ENCODE data around the gene NPAT. TPM values are rescaled to one million over a fixed set of nuclear protein-coding genes. Genes with fewer than 3 reads are reported as not detected.
"Not testable (repeated sequence)": the region's sequence is repeated elsewhere in the genome, so short reads cannot be mapped to it uniquely, and the experiment has no call there.

The NPAT gene
- total and polyA plus RNA-seq, 4 donors: 1.6 to 12.7 (median 5.9) TPM

DNA sequence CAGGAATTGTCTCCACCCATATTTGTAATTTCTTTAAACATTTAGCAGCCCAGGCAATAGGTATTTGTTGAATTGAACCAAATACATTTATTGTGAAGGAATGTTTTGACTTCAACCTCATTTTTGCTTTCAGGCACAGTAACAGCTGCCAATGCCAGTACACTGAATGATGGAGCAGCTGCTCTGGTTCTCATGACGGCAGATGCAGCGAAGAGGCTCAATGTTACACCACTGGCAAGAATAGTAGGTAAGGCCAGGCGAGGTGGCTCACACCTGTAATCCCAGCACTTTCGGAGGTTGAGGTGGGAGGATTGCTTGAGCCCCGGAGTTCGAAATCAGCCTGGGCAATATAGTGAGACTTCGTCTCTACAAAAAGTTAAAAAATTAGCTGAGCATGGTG is 80.1 kb downstream of the NPAT start:
- no peak overlapping the region for H3K4me3 ChIP-seq (ENCODE audit: low read depth in 1 of 3, low read length in 3 of 3)

GRCh38 chr11:108137212-108137611 is 85.2 kb downstream of the NPAT start:
- Histone ChIP-seq H3K9ac (ENCODE audit: low read depth in 1 of 2, low read length in 2 of 2) (no peak overlapping the region), H3K4me3 (ENCODE audit: low read depth in 1 of 3, low read length in 3 of 3) (no peak overlapping the region), H3K27ac (ENCODE audit: low read depth in 1 of 2, low read length in 2 of 2) (no peak overlapping the region), H3K27me3 (ENCODE audit: control insufficient read depth in 4 of 4, insufficient read depth in 4 of 4, low read length in 3 of 4) (no peaks in the 10 kb centered on the region), H3K36me3 (ENCODE audit: control insufficient read depth in 4 of 4, insufficient read depth in 3 of 4, low read depth in 1 of 4, low read length in 3 of 4) (peaks cover 18 to 66% (median 45%) of the 10 kb centered on the region in 4 donors), H3K4me1 (ENCODE audit: control insufficient read depth in 4 of 4, insufficient read depth in 4 of 4, low read length in 3 of 4) (peaks cover 0 to 2% (median 0%) of the 10 kb centered on the region in 4 donors), H3K9me3 (ENCODE audit: control insufficient read depth in 4 of 4, low read length in 3 of 4) (no peaks in the 10 kb centered on the region)
- no peak for DNase-seq (ENCODE audit: low spot score)
- TF ChIP-seq SP1 (IDR thresholded peaks at IDR 0.05) (no peak), RAD21 (IDR thresholded peaks at IDR 0.05) (no peak), FOXA2 (IDR thresholded peaks at IDR 0.05) (no peak), FOXA1 (IDR thresholded peaks at IDR 0.05) (no peak), TAF1 (conservative IDR thresholded peaks at IDR 0.05) (no peak)
- WGBS: 98% methylated on average over 1 of the region's 1 CpG

More for the DNA sequence above, 80.1 kb downstream of the NPAT start:
- 97% methylated on average over 7 of the region's 7 CpGs for WGBS
- Histone ChIP-seq H3K9me3 (ENCODE audit: control insufficient read depth in 4 of 4, low read length in 3 of 4) (no peaks in the 10 kb centered on the region), H3K4me1 (ENCODE audit: control insufficient read depth in 4 of 4, insufficient read depth in 4 of 4, low read length in 3 of 4) (no peaks in the 10 kb centered on the region), H3K36me3 (ENCODE audit: control insufficient read depth in 4 of 4, insufficient read depth in 3 of 4, low read depth in 1 of 4, low read length in 3 of 4) (peaks cover 19 to 78% (median 66%) of the 10 kb centered on the region in 4 donors), H3K9ac (ENCODE audit: low read depth in 1 of 2, low read length in 2 of 2) (no peak overlapping the region), H3K27ac (ENCODE audit: low read depth in 1 of 2, low read length in 2 of 2) (no peak overlapping the region), H3K27me3 (ENCODE audit: control insufficient read depth in 4 of 4, insufficient read depth in 4 of 4, low read length in 3 of 4) (no peaks in the 10 kb centered on the region)
- DNase-seq (ENCODE audit: low spot score): no peak
- TF ChIP-seq, protein P1, sequence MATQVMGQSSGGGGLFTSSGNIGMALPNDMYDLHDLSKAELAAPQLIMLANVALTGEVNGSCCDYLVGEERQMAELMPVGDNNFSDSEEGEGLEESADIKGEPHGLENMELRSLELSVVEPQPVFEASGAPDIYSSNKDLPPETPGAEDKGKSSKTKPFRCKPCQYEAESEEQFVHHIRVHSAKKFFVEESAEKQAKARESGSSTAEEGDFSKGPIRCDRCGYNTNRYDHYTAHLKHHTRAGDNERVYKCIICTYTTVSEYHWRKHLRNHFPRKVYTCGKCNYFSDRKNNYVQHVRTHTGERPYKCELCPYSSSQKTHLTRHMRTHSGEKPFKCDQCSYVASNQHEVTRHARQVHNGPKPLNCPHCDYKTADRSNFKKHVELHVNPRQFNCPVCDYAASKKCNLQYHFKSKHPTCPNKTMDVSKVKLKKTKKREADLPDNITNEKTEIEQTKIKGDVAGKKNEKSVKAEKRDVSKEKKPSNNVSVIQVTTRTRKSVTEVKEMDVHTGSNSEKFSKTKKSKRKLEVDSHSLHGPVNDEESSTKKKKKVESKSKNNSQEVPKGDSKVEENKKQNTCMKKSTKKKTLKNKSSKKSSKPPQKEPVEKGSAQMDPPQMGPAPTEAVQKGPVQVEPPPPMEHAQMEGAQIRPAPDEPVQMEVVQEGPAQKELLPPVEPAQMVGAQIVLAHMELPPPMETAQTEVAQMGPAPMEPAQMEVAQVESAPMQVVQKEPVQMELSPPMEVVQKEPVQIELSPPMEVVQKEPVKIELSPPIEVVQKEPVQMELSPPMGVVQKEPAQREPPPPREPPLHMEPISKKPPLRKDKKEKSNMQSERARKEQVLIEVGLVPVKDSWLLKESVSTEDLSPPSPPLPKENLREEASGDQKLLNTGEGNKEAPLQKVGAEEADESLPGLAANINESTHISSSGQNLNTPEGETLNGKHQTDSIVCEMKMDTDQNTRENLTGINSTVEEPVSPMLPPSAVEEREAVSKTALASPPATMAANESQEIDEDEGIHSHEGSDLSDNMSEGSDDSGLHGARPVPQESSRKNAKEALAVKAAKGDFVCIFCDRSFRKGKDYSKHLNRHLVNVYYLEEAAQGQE (IDR thresholded peaks at IDR 0.05): no peak
- TF ChIP-seq CTCF (IDR thresholded peaks at IDR 0.05; ENCODE audit: low read depth, low read length, missing input control) (no peak), EGR1 (IDR thresholded peaks at IDR 0.05; ENCODE audit: low read depth in 2 of 2) (no peak)

DNA sequence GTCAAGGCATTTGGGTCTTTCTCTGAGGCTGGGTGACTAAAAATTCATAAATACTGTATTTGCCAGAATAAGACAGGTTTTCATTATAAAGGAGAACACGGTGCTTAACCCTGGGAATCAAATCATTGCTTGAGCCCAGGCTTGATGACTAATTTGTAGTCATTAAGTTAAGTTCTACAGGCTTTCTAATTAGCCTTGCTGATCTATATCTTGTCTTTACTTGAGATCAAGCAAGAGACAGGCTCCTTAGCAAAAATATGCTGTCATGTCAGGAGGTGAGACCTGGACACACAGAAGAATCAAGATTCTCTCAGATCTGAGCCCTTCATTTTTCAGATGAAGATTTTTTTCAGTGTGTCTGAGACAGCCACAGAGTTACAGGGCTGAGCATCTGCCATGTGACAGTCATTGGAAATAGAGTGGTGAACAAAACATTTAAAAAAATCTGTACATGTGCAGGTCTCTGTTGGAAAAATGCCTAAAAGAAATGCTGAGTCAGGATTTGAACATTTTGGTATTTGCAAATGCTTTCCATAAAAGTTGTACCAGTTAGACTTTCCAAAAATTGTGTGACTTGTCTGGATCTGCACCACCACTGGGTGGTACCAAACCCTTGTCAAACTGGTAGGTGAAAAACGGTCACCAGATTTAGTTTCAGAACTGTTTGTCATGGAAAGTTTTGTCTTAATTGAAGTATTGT is 86.4 kb downstream of the NPAT start:
- no peaks in the 10 kb centered on the region for H3K9me3 ChIP-seq (ENCODE audit: control insufficient read depth in 4 of 4, low read length in 3 of 4)
- TF ChIP-seq RAD21 (IDR thresholded peaks at IDR 0.05) (peak; percentile 22 to 51), RXRA (IDR thresholded peaks at IDR 0.05) (no peak), CTCF (IDR thresholded peaks at IDR 0.05; ENCODE audit: low read depth, low read length, missing input control) (peak; percentile 14)
- no peak overlapping the region for H3K9ac ChIP-seq (ENCODE audit: low read depth in 1 of 2, low read length in 2 of 2)
- no peak for DNase-seq (ENCODE audit: low spot score)
- H3K4me1 ChIP-seq (ENCODE audit: control insufficient read depth in 4 of 4, insufficient read depth in 4 of 4, low read length in 3 of 4): peaks cover 0 to 4% (median 0%) of the 10 kb centered on the region in 4 donors
- H3K36me3 ChIP-seq (ENCODE audit: control insufficient read depth in 4 of 4, insufficient read depth in 3 of 4, low read depth in 1 of 4, low read length in 3 of 4): peaks cover 16 to 59% (median 42%) of the 10 kb centered on the region in 4 donors
- no peak overlapping the region for H3K4me3 ChIP-seq (ENCODE audit: low read depth in 1 of 3, low read length in 3 of 3)
- no peak overlapping the region for H3K27ac ChIP-seq (ENCODE audit: low read depth in 1 of 2, low read length in 2 of 2)
- H3K27me3 ChIP-seq (ENCODE audit: control insufficient read depth in 4 of 4, insufficient read depth in 4 of 4, low read length in 3 of 4): no peaks in the 10 kb centered on the region
- WGBS: 69% methylated on average over 2 of the region's 2 CpGs

GRCh38 chr11:108132993-108133538 is 89.4 kb downstream of the NPAT start:
- not testable (repeated sequence) for H3K9ac ChIP-seq (ENCODE audit: low read depth in 1 of 2, low read length in 2 of 2); DNase-seq (ENCODE audit: low spot score); H3K4me1 ChIP-seq (ENCODE audit: control insufficient read depth in 4 of 4, insufficient read depth in 4 of 4, low read length in 3 of 4); H3K9me3 ChIP-seq (ENCODE audit: control insufficient read depth in 4 of 4, low read length in 3 of 4); H3K27me3 ChIP-seq (ENCODE audit: control insufficient read depth in 4 of 4, insufficient read depth in 4 of 4, low read length in 3 of 4); H3K27ac ChIP-seq (ENCODE audit: low read depth in 1 of 2, low read length in 2 of 2); H3K4me3 ChIP-seq (ENCODE audit: low read depth in 1 of 3, low read length in 3 of 3)
- 95% methylated on average over 2 of the region's 2 CpGs for WGBS
- H3K36me3 ChIP-seq (ENCODE audit: control insufficient read depth in 4 of 4, insufficient read depth in 3 of 4, low read depth in 1 of 4, low read length in 3 of 4): peaks cover 5 to 43% (median 24%) of the 10 kb centered on the region in 4 donors

Data from liver (tissue), 9 donors.